Right atrium auricular region (tissue), 2 donors: Measurements from ENCODE around the gene COL24A1. TPM values are rescaled to one million over a fixed set of nuclear protein-coding genes. Genes with fewer than 3 reads are reported as not detected.
"Not testable (repeated sequence)": the region's sequence is repeated elsewhere in the genome, so short reads cannot be mapped to it uniquely, and the experiment has no call there.

Source experiments
- DNase-seq: peaks from one replicate; pipeline ENCODE4 v3.0.0-alpha.2; 2019; ENCODE audit warnings: low spot score
- H3K27ac ChIP-seq, 2 donors: fragments of 200-600 bp; sonication (generic); 1 replicate in 1 of 2; 2 replicates in 1 of 2; pipeline ENCODE4 v1.5.1; 2016 to 2019
- H3K27me3 ChIP-seq, 2 donors: fragments of 200-600 bp; sonication (generic); one replicate each; pipeline versions ENCODE4 v1.5.1 to v1.6.0; 2017 to 2019
- H3K36me3 ChIP-seq: fragments of 200-600 bp; sonication (generic); one replicate; pipeline ENCODE4 v1.5.1; 2016
- H3K4me1 ChIP-seq, 2 donors: fragments of 200-600 bp; sonication (generic); one replicate each; pipeline versions ENCODE4 v1.5.1 to v1.6.0; 2017 to 2019
- H3K4me3 ChIP-seq, 2 donors: fragments of 200-600 bp; sonication (generic); 1 replicate in 1 of 2; 2 replicates in 1 of 2; pipeline ENCODE4 v1.5.1; 2017 to 2019; ENCODE audit warnings: mild to moderate bottlenecking in 1 of 2, moderate library complexity in 1 of 2
- H3K9me3 ChIP-seq, 2 donors: fragments of 200-600 bp; sonication (generic); one replicate each; pipeline ENCODE4 v1.5.1; 2019
- CTCF ChIP-seq, 2 donors: fragments of 200-600 bp; sonication (generic); IDR thresholded peaks; one replicate each; pipeline ENCODE4 v1.5.1; 2019; ENCODE audit warnings: antibody characterized with exemption in 2 of 2
- total RNA-seq, 2 donors: library from RNA; depleted of rRNA; stranded (reverse); fragments of >200 nt; gene quantifications; one replicate each; pipeline ENCODE4 v1.1.0, GENCODE V29; 2016

COL24A1 gene
- total RNA-seq, 2 donors from 2014 or later: 0.67 to 1.0 TPM

GRCh38 chr1:85806236-85806965 lies 350.2 kb downstream of the COL24A1 start:
- H3K36me3 ChIP-seq: no peaks in the 10 kb centered on the region
- no peak for DNase-seq
- TF ChIP-seq CTCF (IDR thresholded peaks at IDR 0.05): no peak
- H3K4me3 ChIP-seq: no peak overlapping the region
- no peaks in the 10 kb centered on the region for H3K4me1 ChIP-seq
- H3K9me3 ChIP-seq: peaks cover 0 to 12% of the 10 kb centered on the region in 2 donors
- H3K27me3 ChIP-seq: no peaks in the 10 kb centered on the region
- H3K27ac ChIP-seq: no peak overlapping the region

- Histone ChIP-seq H3K4me3 (no peak overlapping the region), H3K36me3 (no peaks in the 10 kb centered on the region), H3K27ac (no peak overlapping the region), H3K4me1 (no peaks in the 10 kb centered on the region), H3K27me3 (no peaks in the 10 kb centered on the region), H3K9me3 (no peaks in the 10 kb centered on the region)
- DNase-seq: no peak
- no peak for TF ChIP-seq CTCF (IDR thresholded peaks at IDR 0.05)
These were observed 355.1 kb downstream of the COL24A1 start for GRCh38 chr1:85801520-85801919.

- no peak for TF ChIP-seq CTCF (IDR thresholded peaks at IDR 0.05)
- Histone ChIP-seq H3K4me3 (no peak overlapping the region), H3K27ac (no peak overlapping the region), H3K36me3 (no peaks in the 10 kb centered on the region), H3K4me1 (no peaks in the 10 kb centered on the region), H3K27me3 (no peaks in the 10 kb centered on the region), H3K9me3 (no peaks in the 10 kb centered on the region)
- DNase-seq: no peak
These were observed 356.8 kb downstream of the COL24A1 start for GRCh38 chr1:85799737-85800136.

- Histone ChIP-seq H3K4me1 (no peaks in the 10 kb centered on the region), H3K36me3 (no peaks in the 10 kb centered on the region), H3K27ac (peak overlapping the region in 1 of 2 donors; percentile 25), H3K4me3 (no peak overlapping the region), H3K27me3 (no peaks in the 10 kb centered on the region), H3K9me3 (no peaks in the 10 kb centered on the region)
- no peak for DNase-seq
- TF ChIP-seq CTCF (IDR thresholded peaks at IDR 0.05): no peak
These were observed 358.2 kb downstream of the COL24A1 start for GRCh38 chr1:85798419-85798818.

GRCh38 chr1:85777021-85777420 lies 379.6 kb downstream of the COL24A1 start:
- H3K9me3 ChIP-seq, H3K4me1 ChIP-seq, H3K4me3 ChIP-seq, H3K27me3 ChIP-seq, H3K27ac ChIP-seq, DNase-seq, H3K36me3 ChIP-seq: not testable (repeated sequence)

GRCh38 chr1:85762804-85763203 lies 393.8 kb downstream of the COL24A1 start:
- no peaks in the 10 kb centered on the region for H3K27me3 ChIP-seq
- TF ChIP-seq CTCF (IDR thresholded peaks at IDR 0.05): no peak

More at GRCh38 chr1:85762804-85763203, 393.8 kb downstream of the COL24A1 start:
- Histone ChIP-seq H3K4me3 (no peak overlapping the region), H3K4me1 (no peaks in the 10 kb centered on the region), H3K36me3 (no peaks in the 10 kb centered on the region), H3K27ac (no peak overlapping the region), H3K9me3 (no peaks in the 10 kb centered on the region)
- DNase-seq: no peak
